Measurements from ENCODE around the gene BET1L. TPM values are rescaled to one million over a fixed set of nuclear protein-coding genes. Genes with fewer than 3 reads are reported as not detected.

The BET1L gene
- total and polyA plus RNA-seq, 10 of the 15 experiments (the other 5 are each of a cell fraction or from before 2014, with no cell fraction given): 6.7 to 55.4 (median 39.7) TPM

- no peaks in the 10 kb centered on the region for H3K27me3 ChIP-seq (replicated peaks in 1 of 2; ENCODE audit: control insufficient read depth in 2 of 2, insufficient read depth in 2 of 2, low read length in 1 of 2)
- peaks cover 44% of the 10 kb centered on the region for H3K79me2 ChIP-seq (ENCODE audit: control insufficient read depth, insufficient read depth, low read length)
- 90% methylated on average over 12 of the region's 12 CpGs for WGBS (ENCODE audit: insufficient coverage, insufficient replicate concordance, low lambda C conversion rate, missing lambda C conversion rate)
- peaks cover 14% of the 10 kb centered on the region for H3K4me1 ChIP-seq (ENCODE audit: control insufficient read depth, insufficient read depth, low read length)
- TF ChIP-seq POLR2A (IDR thresholded peaks at IDR 0.05; ENCODE audit: low read depth, low read length) (0 out of 2 replicates have a peak, but pooled peaks have one; percentile 32), HDAC6 (IDR thresholded peaks at IDR 0.05; ENCODE audit: unreplicated experiment) (no peak)
- ChIA-PET POLR2A (interaction anchor here (0.6 to 2.2 kb wide), 3 partner anchors 12 to 244 kb away, joined by 4 to 6 read pairs (median 5); no protein-coding TSS in a partner anchor), SMC1A (ENCODE audit: uncharacterized antibody, unreplicated experiment) (no interaction called here), CTCF (interaction anchor here (1.3 kb wide), 1 partner anchor 53 kb away, joined by 3 read pairs; no protein-coding TSS in a partner anchor), RAD21 (ENCODE audit: unreplicated experiment) (no interaction called here)
- intact Hi-C loops (cut with micrococcal nuclease; ENCODE audit: unreplicated experiment) (loop anchor here (5.0 to 10.0 kb wide), 3 partner anchors 103 to 240 kb away; partner anchors contain the start of genes ANO9 and IFITM2), in situ Hi-C loops (cut with MboI) (loop anchor here (5.0 to 10.0 kb wide), 2 partner anchors 160 to 303 kb away; partner anchors contain the start of genes B4GALNT4 and RNH1)
- no peaks in the 10 kb centered on the region for H3K9me3 ChIP-seq (replicated peaks; ENCODE audit: control insufficient read depth, insufficient read depth, low read length)
- peaks cover 11% of the 10 kb centered on the region for H4K20me1 ChIP-seq (ENCODE audit: control insufficient read depth, insufficient read depth)
- FAIRE-seq: no peak
- H3K36me3 ChIP-seq (ENCODE audit: control insufficient read depth in 2 of 2, insufficient read depth in 2 of 2, low read length in 1 of 2): peaks cover 4 to 22% of the 10 kb centered on the region in 2 experiments
- BruUV-seq (replicated peaks): no TSS peak
- no peak overlapping the region for H2AFZ ChIP-seq (ENCODE audit: control insufficient read depth, low read depth, low read length)
- H3K4me3 ChIP-seq: no peak overlapping the region
- H3K9ac ChIP-seq (ENCODE audit: control insufficient read depth, insufficient read depth, low read length): no peak overlapping the region
- no peak for ATAC-seq
- no peak overlapping the region for H3K4me2 ChIP-seq (ENCODE audit: control insufficient read depth, insufficient read depth)
- DNase-seq (ENCODE audit: low read depth, low spot score): no peak
- no peak overlapping the region for H3K27ac ChIP-seq (ENCODE audit: control insufficient read depth, insufficient read depth)
Observed at GRCh38 chr11:204587-205109, 2.6 kb downstream of the BET1L start.

DNA sequence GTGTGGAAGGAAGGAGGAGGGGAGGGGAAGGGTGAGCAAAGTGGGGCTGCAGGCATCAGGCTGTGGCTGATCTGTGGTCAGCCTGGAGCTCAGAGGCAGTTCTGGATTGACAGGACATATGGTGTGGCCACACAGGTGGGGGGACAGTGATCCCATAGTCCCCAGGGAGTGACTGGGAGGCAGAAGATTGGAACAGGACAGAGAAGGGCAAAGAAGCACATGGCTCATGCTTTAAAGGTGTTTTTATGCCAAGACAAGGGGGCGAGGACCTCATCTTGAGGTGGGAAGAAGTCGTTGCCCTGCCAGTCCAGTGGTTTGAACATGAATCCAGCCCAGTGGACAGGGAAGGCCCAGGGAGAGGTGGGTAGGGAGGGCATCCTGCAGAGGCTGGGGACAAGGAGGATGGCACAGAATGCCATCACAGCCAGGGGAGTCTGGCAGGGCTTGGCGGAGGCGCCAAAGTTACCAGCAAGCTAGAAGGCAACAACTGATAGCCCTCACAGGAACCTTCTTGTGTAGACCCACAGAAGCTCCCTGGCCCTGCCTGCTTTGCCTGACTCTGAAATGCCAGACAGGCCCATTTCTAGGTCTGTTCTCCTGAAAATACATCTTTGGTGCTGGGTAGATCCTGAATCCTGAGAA, 3.1 kb downstream of the BET1L start:
- WGBS (ENCODE audit: insufficient coverage, insufficient replicate concordance, low lambda C conversion rate, missing lambda C conversion rate): 75% methylated on average over 2 of the region's 4 CpGs
- Histone ChIP-seq H3K4me2 (ENCODE audit: control insufficient read depth, insufficient read depth) (no peak overlapping the region), H3K27me3 (replicated peaks in 1 of 2; ENCODE audit: control insufficient read depth in 2 of 2, insufficient read depth in 2 of 2, low read length in 1 of 2) (no peaks in the 10 kb centered on the region), H3K36me3 (ENCODE audit: control insufficient read depth in 2 of 2, insufficient read depth in 2 of 2, low read length in 1 of 2) (peaks cover 4 to 21% of the 10 kb centered on the region in 2 experiments), H3K4me3 (no peak overlapping the region), H3K9ac (ENCODE audit: control insufficient read depth, insufficient read depth, low read length) (no peak overlapping the region), H4K20me1 (ENCODE audit: control insufficient read depth, insufficient read depth) (peaks cover 11% of the 10 kb centered on the region), H2AFZ (ENCODE audit: control insufficient read depth, low read depth, low read length) (no peak overlapping the region), H3K9me3 (replicated peaks; ENCODE audit: control insufficient read depth, insufficient read depth, low read length) (no peaks in the 10 kb centered on the region), H3K79me2 (ENCODE audit: control insufficient read depth, insufficient read depth, low read length) (peaks cover 38% of the 10 kb centered on the region), H3K27ac (ENCODE audit: control insufficient read depth, insufficient read depth) (no peak overlapping the region), H3K4me1 (ENCODE audit: control insufficient read depth, insufficient read depth, low read length) (peaks cover 12% of the 10 kb centered on the region)
- SMC1A ChIA-PET (ENCODE audit: uncharacterized antibody, unreplicated experiment): no interaction called here
- FAIRE-seq (no peak), DNase-seq (ENCODE audit: low read depth, low spot score) (no peak), ATAC-seq (no peak)
- no TSS peak for BruUV-seq (replicated peaks)
- in situ Hi-C loops (cut with MboI) (loop anchor here (10.0 kb wide), 1 partner anchor 161 kb away; the partner anchor contains the start of gene B4GALNT4), intact Hi-C loops (cut with micrococcal nuclease; ENCODE audit: unreplicated experiment) (loop anchor here (10.0 kb wide), 1 partner anchor 241 kb away; the partner anchor contains the start of gene ANO9)
- POLR2A ChIA-PET: interaction anchor here (0.6 to 2.2 kb wide), 3 partner anchors 12 to 34 kb away, joined by 3 to 6 read pairs (median 5); no protein-coding TSS in a partner anchor
- TF ChIP-seq SMAD1 (IDR thresholded peaks at IDR 0.05; ENCODE audit: low read depth, partially characterized antibody): no peak
- TF ChIP-seq PAX5 (IDR thresholded peaks at IDR 0.05; ENCODE audit: borderline replicate concordance, low read depth, low read length): no peak
- TF ChIP-seq FOS (IDR thresholded peaks at IDR 0.05; ENCODE audit: borderline replicate concordance, extremely low read depth, insufficient read length): no peak
- TF ChIP-seq KAT2A (conservative IDR thresholded peaks at IDR 0.05; ENCODE audit: control insufficient read depth, low read depth, low read length): no peak
- no peak for TF ChIP-seq ZNF622 (IDR thresholded peaks at IDR 0.05)
- no peak for TF ChIP-seq MTA3 (IDR thresholded peaks at IDR 0.05; ENCODE audit: borderline replicate concordance, low read length)
- TF ChIP-seq DPF2 (IDR thresholded peaks at IDR 0.05): no peak
- TF ChIP-seq BMI1 (IDR thresholded peaks at IDR 0.05; ENCODE audit: borderline replicate concordance): no peak
- TF ChIP-seq PAX8 (IDR thresholded peaks at IDR 0.05): no peak
- TF ChIP-seq CHD1 (IDR thresholded peaks at IDR 0.05; ENCODE audit: low read depth, low read length): no peak
- no peak for TF ChIP-seq SIX5 (IDR thresholded peaks at IDR 0.05; ENCODE audit: low read depth, low read length, severe bottlenecking)
- TF ChIP-seq, protein P1, sequence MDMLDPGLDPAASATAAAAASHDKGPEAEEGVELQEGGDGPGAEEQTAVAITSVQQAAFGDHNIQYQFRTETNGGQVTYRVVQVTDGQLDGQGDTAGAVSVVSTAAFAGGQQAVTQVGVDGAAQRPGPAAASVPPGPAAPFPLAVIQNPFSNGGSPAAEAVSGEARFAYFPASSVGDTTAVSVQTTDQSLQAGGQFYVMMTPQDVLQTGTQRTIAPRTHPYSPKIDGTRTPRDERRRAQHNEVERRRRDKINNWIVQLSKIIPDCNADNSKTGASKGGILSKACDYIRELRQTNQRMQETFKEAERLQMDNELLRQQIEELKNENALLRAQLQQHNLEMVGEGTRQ (IDR thresholded peaks at IDR 0.05; ENCODE audit: borderline replicate concordance, low read depth, low read length): no peak
- TF ChIP-seq RELA (IDR thresholded peaks at IDR 0.05; ENCODE audit: borderline replicate concordance, partially characterized antibody): no peak
- no peak for TF ChIP-seq BRCA1 (IDR thresholded peaks at IDR 0.05; ENCODE audit: low read depth, low read length)
- no peak for TF ChIP-seq POLR2A (IDR thresholded peaks at IDR 0.05; ENCODE audit: low read depth, low read length)
- no peak for TF ChIP-seq HCFC1 (IDR thresholded peaks at IDR 0.05; ENCODE audit: low read length)
- CTCF ChIA-PET: interaction anchor here (1.3 kb wide), 1 partner anchor 53 kb away, joined by 3 read pairs; no protein-coding TSS in a partner anchor
- RAD21 ChIA-PET (ENCODE audit: unreplicated experiment): no interaction called here

Measured in GM12878 (cell line).